CD14-positive monocyte (primary cell): Measurements from ENCODE around the gene TTLL12. TPM values are rescaled to one million over a fixed set of nuclear protein-coding genes. Genes with fewer than 3 reads are reported as not detected.

Experiments used
- DNase-seq, 3 donors: peaks; one replicate each; pipeline ENCODE4 v3.0.0-alpha.2; 2011 to 2022
- H2AFZ ChIP-seq: 2 replicates; pipeline ENCODE4 v1.6.0; 2012; ENCODE audit warnings: mild to moderate bottlenecking, low read depth, low read length, inconsistent platforms; ENCODE audit not compliant: insufficient read depth, poor library complexity, severe bottlenecking
- H3K27ac ChIP-seq, 2 donors: 1 replicate in 1 of 2; 2 replicates in 1 of 2; pipeline ENCODE4 v1.5.1; 2012 to 2013; ENCODE audit warnings: low read length in 2 of 2, control low read depth in 1 of 2, inconsistent platforms in 1 of 2, low read depth in 1 of 2, mild to moderate bottlenecking in 1 of 2
- H3K27me3 ChIP-seq, 2 donors: one replicate each; pipeline versions ENCODE4 v1.6.0 to v1.6.1; 2011 to 2013; ENCODE audit warnings: low read length in 2 of 2; ENCODE audit not compliant: control insufficient read depth in 2 of 2, insufficient read depth in 2 of 2
- H3K36me3 ChIP-seq, 2 donors: replicated peaks in 1 of 2; 1 replicate in 1 of 2; 2 replicates in 1 of 2; pipeline versions ENCODE4 v1.5.1 to v1.6.1; 2012 to 2013; ENCODE audit warnings: low read length in 2 of 2, control low read depth in 1 of 2, inconsistent platforms in 1 of 2, mild to moderate bottlenecking in 1 of 2; ENCODE audit not compliant: insufficient read depth in 2 of 2, control insufficient read depth in 1 of 2
- H3K4me1 ChIP-seq, 2 donors: 1 replicate in 1 of 2; 2 replicates in 1 of 2; pipeline versions ENCODE4 v1.5.1 to v1.6.1; 2012 to 2013; ENCODE audit warnings: low read length in 2 of 2, control low read depth in 1 of 2, inconsistent platforms in 1 of 2, mild to moderate bottlenecking in 1 of 2, moderate library complexity in 1 of 2; ENCODE audit not compliant: insufficient read depth in 2 of 2, control insufficient read depth in 1 of 2
- H3K4me2 ChIP-seq: replicated peaks from 2 replicates; pipeline ENCODE3; 2012; ENCODE audit warnings: low read length, moderate library complexity, mild to moderate bottlenecking; ENCODE audit not compliant: poor library complexity, severe bottlenecking; ENCODE audit errors: extremely low read depth
- H3K4me3 ChIP-seq, 3 experiments: fragments of 200-600 bp in 1 of 3; sonication (generic) in 1 of 3; replicated peaks in 1 of 3; 1 replicate in 2 of 3; 2 replicates in 1 of 3; pipeline ENCODE4 v1.5.1; 2011 to 2013; ENCODE audit warnings: low read length in 3 of 3, mild to moderate bottlenecking in 3 of 3, control low read depth in 2 of 3, low read depth in 2 of 3, inconsistent platforms in 1 of 3, moderate library complexity in 1 of 3
- H3K79me2 ChIP-seq: 2 replicates; pipeline ENCODE4 v1.6.0; 2012; ENCODE audit warnings: mild to moderate bottlenecking, control low read depth, inconsistent platforms, low read length, moderate library complexity; ENCODE audit not compliant: insufficient read depth
- H3K9ac ChIP-seq: 2 replicates; pipeline ENCODE4 v1.6.0; 2017; ENCODE audit warnings: low read length, mild to moderate bottlenecking; ENCODE audit not compliant: insufficient read depth, poor library complexity, severe bottlenecking
- H3K9me3 ChIP-seq, 2 donors: replicated peaks in 1 of 2; 1 replicate in 1 of 2; 2 replicates in 1 of 2; pipeline versions ENCODE4 v1.5.1 to v1.6.1; 2012 to 2013; ENCODE audit warnings: low read length in 2 of 2, control low read depth in 1 of 2; ENCODE audit not compliant: control insufficient read depth in 1 of 2, insufficient read depth in 1 of 2
- H4K20me1 ChIP-seq: 2 replicates; pipeline ENCODE4 v1.6.0; 2012; ENCODE audit warnings: mild to moderate bottlenecking, low read length, control low read depth, moderate library complexity; ENCODE audit not compliant: insufficient read depth
- H3K27ac Mint-ChIP-seq, 7 donors: one replicate each; pipeline ENCODE4 v1.8.0; 2020; ENCODE audit warnings: mild to moderate bottlenecking in 7 of 7, mixed read lengths in 7 of 7, moderate library complexity in 6 of 7, inconsistent platforms in 2 of 7
- H3K27me3 Mint-ChIP-seq, 3 donors: one replicate each; pipeline ENCODE4 v1.8.0; 2021 to 2022; ENCODE audit warnings: low read depth in 3 of 3, mild to moderate bottlenecking in 3 of 3, mixed read lengths in 3 of 3, moderate library complexity in 3 of 3, inconsistent platforms in 1 of 3
- H3K36me3 Mint-ChIP-seq, 2 donors: one replicate each; pipeline ENCODE4 v1.8.0; 2020; ENCODE audit warnings: mixed read lengths in 2 of 2, inconsistent platforms in 1 of 2, mild to moderate bottlenecking in 1 of 2
- H3K4me1 Mint-ChIP-seq: one replicate; pipeline ENCODE4 v1.8.0; 2020; ENCODE audit warnings: mild to moderate bottlenecking, mixed read lengths
- H3K4me3 Mint-ChIP-seq, 2 donors: one replicate each; pipeline ENCODE4 v1.8.0; 2020; ENCODE audit warnings: mild to moderate bottlenecking in 2 of 2, mixed read lengths in 2 of 2, moderate library complexity in 1 of 2
- H3K9me3 Mint-ChIP-seq, 7 donors: one replicate each; pipeline ENCODE4 v1.8.0; 2020 to 2022; ENCODE audit warnings: mixed read lengths in 7 of 7, mild to moderate bottlenecking in 6 of 7, moderate library complexity in 6 of 7, inconsistent platforms in 2 of 7
- WGBS: methylation state at CpG from one replicate; pipeline ENCODE4 v1.1.5; 2013; ENCODE audit warnings: missing lambda C conversion rate; ENCODE audit not compliant: insufficient coverage; 5-methylcytosine and 5-hydroxymethylcytosine counted together
- intact Hi-C, 2 donors: fragments of 100-400 bp; cut with micrococcal nuclease; formaldehyde crosslinking; loops; one replicate each; pipeline versions ENCODE4 v1.15.0 to v1.15.1; 2023
- polyA plus RNA-seq, 3 donors: library from polyadenylated mRNA; depleted of rRNA in 1 of 3; unstranded in 2 of 3; stranded (reverse) in 1 of 3; fragments of 300-500 nt in 2 of 3; fragments of >200 nt in 1 of 3; fragmentation: Illumina TruSeq in 2 of 3; gene quantifications; 1 replicate in 2 of 3; 2 replicates in 1 of 3; pipeline ENCODE4 v1.2.3, GENCODE V29; 2012 to 2021
- TF ChIP-seq, protein P1 (sequence below): fragments of 200-600 bp; IDR thresholded peaks from one replicate; pipeline ENCODE4 v1.8.0; 2022; ENCODE audit warnings: antibody characterized with exemption, mild to moderate bottlenecking

The TTLL12 gene
- polyA plus RNA-seq, 3 donors: 9.5 to 16.6 (median 16.5) TPM

DNA sequence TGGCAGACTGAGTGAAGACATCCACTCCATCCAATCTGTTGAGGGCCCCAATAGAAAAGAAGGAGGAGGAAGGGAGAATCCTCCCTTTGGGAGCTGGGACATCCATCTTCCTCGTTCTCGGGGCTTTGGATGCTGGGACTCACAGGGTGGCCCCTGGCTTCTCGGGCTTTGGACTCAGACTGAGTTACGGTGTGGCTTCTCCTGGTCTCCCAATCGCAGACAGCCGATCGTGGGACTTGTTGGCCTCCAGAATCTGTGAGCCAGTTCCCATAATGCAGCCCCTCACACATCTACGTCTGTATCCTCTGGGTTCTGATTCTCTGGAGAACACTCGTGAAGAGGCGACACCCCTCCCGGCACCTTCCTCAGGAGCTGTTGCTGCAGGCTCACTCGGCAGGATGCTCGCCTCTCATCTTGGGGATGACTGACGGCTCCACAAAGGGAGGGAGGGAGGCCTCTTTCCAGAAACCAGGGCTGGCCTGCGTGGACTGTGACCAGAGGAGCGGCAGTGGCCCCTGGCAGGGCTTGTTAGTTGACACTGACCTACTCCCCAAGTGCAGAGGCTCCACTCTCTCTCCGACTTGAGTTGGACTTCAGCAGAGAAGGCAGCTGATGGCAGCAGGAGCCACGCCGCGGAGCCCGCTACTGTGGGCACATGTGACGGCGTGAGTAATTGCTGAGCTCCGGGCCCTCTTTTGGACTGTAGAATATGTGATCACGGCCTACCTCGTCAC lies 14.7 kb upstream of the TTLL12 start:
- Mint-ChIP-seq H3K9me3 (peaks cover 0 to 4% (median 0%) of the 10 kb centered on the region in 7 donors), H3K27me3 (peaks cover 2 to 12% (median 8%) of the 10 kb centered on the region in 3 donors)
- intact Hi-C loops: no loop called here

DNA sequence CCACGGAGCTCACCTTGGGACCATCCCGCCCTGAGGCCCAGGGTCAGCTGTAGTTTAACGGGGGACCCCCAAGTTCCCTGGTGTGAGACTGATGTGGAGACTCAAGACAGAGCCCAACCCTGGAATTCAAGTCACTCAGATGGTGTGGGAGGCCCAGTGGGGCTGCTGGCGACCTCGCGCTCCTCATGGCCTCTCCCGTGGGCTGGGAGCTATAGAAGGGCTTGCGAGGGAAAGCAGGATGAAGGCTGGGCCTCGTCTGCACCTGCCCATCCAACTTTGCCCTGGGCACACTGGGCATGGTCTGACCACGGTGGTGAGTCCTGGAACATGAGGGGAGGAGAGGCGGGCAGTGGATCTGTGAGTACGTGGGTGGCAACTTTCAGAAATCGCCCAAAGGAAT lies 13.6 kb upstream of the TTLL12 start:
- no peak for DNase-seq
- Histone ChIP-seq H3K4me2 (no peak overlapping the region), H3K4me1 (no peaks in the 10 kb centered on the region), H3K9ac (no peak overlapping the region), H3K27ac (no peak overlapping the region), H2AFZ (no peak overlapping the region), H3K36me3 (no peaks in the 10 kb centered on the region), H4K20me1 (no peaks in the 10 kb centered on the region), H3K4me3 (no peak overlapping the region), H3K27me3 (no peaks in the 10 kb centered on the region), H3K79me2 (no peaks in the 10 kb centered on the region), H3K9me3 (no peaks in the 10 kb centered on the region)
- WGBS: 88% methylated on average over 10 of the region's 13 CpGs
- Mint-ChIP-seq H3K36me3 (no peaks in the 10 kb centered on the region), H3K4me3 (no peak overlapping the region), H3K4me1 (no peaks in the 10 kb centered on the region), H3K27me3 (peaks cover 0 to 8% (median 7%) of the 10 kb centered on the region in 3 donors), H3K27ac (peak overlapping the region in 1 of 7 donors; percentile 62), H3K9me3 (peaks cover 0 to 4% (median 0%) of the 10 kb centered on the region in 7 donors)
- intact Hi-C loops: no loop called here
- TF ChIP-seq, protein P1, sequence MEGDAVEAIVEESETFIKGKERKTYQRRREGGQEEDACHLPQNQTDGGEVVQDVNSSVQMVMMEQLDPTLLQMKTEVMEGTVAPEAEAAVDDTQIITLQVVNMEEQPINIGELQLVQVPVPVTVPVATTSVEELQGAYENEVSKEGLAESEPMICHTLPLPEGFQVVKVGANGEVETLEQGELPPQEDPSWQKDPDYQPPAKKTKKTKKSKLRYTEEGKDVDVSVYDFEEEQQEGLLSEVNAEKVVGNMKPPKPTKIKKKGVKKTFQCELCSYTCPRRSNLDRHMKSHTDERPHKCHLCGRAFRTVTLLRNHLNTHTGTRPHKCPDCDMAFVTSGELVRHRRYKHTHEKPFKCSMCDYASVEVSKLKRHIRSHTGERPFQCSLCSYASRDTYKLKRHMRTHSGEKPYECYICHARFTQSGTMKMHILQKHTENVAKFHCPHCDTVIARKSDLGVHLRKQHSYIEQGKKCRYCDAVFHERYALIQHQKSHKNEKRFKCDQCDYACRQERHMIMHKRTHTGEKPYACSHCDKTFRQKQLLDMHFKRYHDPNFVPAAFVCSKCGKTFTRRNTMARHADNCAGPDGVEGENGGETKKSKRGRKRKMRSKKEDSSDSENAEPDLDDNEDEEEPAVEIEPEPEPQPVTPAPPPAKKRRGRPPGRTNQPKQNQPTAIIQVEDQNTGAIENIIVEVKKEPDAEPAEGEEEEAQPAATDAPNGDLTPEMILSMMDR: no peak

More for the DNA sequence above, 14.7 kb upstream of the TTLL12 start:
- Histone ChIP-seq H3K79me2 (no peaks in the 10 kb centered on the region), H3K9me3 (no peaks in the 10 kb centered on the region), H3K27ac (no peak overlapping the region), H3K4me3 (no peak overlapping the region), H3K4me1 (no peaks in the 10 kb centered on the region), H3K9ac (no peak overlapping the region), H3K36me3 (no peaks in the 10 kb centered on the region), H2AFZ (no peak overlapping the region), H4K20me1 (no peaks in the 10 kb centered on the region), H3K4me2 (no peak overlapping the region), H3K27me3 (no peaks in the 10 kb centered on the region)
- Mint-ChIP-seq H3K36me3 (no peaks in the 10 kb centered on the region), H3K4me3 (no peak overlapping the region), H3K4me1 (peaks cover 2% of the 10 kb centered on the region), H3K27ac (no peak overlapping the region)
- 96% methylated on average over 25 of the region's 26 CpGs for WGBS
- TF ChIP-seq, protein P1: no peak
- DNase-seq: no peak
